ENCODE results near the gene PLSCR4.
A peak's percentile ranks its signal among the peaks of the same experiment; 100 is the strongest.
"Not testable (repeated sequence)": the region's sequence is repeated elsewhere in the genome, so short reads cannot be mapped to it uniquely, and the experiment has no call there.

Gene PLSCR4, protein sequence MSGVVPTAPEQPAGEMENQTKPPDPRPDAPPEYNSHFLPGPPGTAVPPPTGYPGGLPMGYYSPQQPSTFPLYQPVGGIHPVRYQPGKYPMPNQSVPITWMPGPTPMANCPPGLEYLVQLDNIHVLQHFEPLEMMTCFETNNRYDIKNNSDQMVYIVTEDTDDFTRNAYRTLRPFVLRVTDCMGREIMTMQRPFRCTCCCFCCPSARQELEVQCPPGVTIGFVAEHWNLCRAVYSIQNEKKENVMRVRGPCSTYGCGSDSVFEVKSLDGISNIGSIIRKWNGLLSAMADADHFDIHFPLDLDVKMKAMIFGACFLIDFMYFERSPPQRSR

DNA sequence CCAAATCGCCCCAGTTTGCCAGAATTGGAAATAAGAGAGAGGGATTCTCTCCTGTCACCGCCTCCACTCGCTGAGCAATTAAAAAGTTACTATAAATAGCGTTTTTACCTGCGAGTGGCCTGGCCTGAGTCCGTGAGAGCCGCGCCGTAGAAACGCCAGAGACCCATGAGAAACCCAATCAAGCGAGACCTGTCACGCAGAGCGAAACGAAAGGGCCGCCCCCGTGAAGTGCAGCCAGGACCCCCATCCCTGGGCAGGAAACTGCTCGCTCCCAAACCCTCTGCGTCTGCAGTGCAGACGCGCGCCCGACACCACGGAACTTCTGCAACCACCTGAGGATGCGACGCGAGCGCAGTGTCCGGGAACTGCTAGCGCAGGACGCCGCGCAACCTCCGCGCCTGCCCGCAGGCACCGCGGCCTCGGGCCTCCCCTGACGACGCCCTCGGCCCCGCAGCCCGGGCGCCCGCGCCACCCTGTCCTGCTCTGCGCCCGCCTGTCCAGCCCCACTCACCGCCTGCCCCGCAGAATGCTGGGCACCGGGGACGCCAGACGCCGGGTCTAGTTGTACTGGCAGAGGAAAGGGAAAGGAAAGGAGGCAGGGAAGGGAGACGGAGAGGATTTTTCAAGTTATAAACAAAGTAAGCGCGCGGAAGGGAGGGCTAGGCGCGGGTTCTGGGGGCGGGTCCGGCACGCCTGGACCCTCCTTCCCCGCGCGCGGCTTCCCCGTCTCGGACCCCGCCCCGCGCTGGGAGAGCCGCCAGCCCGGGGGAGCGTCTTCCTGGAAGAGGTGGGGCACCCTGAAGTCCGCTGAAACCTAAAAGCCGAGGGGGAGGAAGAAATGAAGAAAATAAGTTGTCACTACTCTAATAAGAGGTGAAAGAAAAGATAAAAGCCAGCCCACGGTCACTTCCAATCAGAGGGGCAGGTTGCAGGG, at the start of gene PLSCR4:
Gene PLSCR4, minus strand, starts transcription at position 657 of the 934 bp plus-strand sequence. CDS start 29,034 bp downstream, outside the sequence.
- Mint-ChIP-seq H3K27ac (no peak within 1 kb of the TSS), H3K27me3 (peaks cover 37% of the 10 kb centered on the region), H3K36me3 (no peaks in the 10 kb centered on the region), H3K9me3 (peaks cover 8% of the 10 kb centered on the region), H3K4me3 (peak within 1 kb of the TSS; percentile 74), H3K4me1 (peaks cover 5% of the 10 kb centered on the region)

DNA sequence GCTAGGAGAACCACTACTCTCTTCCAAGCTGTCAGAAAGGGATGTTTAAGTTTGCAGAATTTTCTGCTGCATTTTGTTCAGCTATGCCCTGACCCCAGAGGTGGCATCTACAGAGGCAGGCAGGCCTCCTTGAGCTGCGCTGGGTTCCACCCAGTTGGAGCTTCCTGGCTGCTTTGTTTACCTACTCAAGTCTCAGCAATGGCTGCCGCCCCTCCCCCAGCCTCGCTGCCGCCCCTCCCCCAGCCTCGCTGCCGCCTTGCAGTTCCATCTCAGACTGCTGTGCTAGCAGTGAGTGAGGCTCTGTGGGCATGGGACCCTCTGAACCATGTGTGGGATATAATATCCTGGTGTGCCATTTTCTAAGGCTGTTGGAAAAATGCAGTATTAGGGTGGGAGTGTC, 42.5 kb upstream of the PLSCR4 start:
- not testable (repeated sequence) for H3K9me3 Mint-ChIP-seq, H3K27ac Mint-ChIP-seq, H3K36me3 Mint-ChIP-seq, H3K4me1 Mint-ChIP-seq, H3K27me3 Mint-ChIP-seq, H3K4me3 Mint-ChIP-seq

DNA sequence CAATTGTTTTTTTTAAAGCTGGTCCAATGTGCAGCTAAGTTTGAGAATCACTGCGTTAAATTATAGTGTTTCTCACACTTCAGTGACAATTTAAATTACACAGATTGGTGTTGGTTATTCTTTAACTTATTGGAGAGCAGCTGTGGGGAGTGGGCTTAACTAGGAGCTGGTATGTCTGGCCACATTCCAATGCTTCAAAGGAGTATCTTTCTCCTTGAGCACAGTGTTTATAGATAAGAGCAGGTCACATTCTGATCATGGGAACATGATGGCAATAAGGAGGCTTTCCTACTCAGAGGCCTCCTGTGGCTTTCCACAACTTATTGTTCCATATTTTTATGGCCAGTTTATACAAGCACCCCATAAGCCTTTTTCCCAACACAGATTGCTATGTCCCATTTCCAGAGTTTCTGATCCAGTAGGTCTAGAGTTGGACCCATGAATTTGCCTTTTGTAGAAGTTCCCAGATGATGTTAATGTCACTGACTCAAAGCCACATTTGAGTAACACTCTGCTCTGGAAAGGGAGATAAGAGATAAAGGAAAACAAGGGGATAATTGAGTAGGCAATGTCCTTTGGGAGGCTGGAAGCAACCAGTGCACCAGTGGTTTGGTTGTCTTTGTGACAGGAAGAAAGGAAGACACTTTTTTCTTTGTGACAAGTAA, 33.0 kb upstream of the PLSCR4 start:
- H3K27ac Mint-ChIP-seq: no peak overlapping the region

DNA sequence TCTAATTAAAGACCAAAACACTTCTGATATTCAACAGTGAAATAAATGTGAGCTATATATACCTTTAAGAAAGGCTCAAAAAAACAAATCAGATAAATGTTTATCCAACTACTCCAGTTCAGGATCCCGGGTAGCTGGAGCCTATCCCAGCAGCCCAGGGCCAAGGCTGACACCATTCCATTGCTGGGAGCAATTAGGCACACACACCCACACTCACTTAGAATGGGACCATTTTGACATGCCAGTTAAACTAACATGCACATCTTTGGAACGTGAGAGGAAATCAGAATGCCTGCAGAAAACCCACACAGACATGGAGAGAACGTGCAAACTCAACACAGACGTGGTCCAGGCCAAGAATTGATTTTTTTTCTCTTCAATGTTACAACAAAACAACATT, 30.0 kb upstream of the PLSCR4 start:
- no peak overlapping the region for H3K27ac Mint-ChIP-seq

More for the DNA sequence above, 33.0 kb upstream of the PLSCR4 start:
- Mint-ChIP-seq H3K4me3 (no peak overlapping the region), H3K4me1 (no peaks in the 10 kb centered on the region), H3K9me3 (no peaks in the 10 kb centered on the region), H3K27me3 (peaks cover 1% of the 10 kb centered on the region), H3K36me3 (no peaks in the 10 kb centered on the region)

DNA sequence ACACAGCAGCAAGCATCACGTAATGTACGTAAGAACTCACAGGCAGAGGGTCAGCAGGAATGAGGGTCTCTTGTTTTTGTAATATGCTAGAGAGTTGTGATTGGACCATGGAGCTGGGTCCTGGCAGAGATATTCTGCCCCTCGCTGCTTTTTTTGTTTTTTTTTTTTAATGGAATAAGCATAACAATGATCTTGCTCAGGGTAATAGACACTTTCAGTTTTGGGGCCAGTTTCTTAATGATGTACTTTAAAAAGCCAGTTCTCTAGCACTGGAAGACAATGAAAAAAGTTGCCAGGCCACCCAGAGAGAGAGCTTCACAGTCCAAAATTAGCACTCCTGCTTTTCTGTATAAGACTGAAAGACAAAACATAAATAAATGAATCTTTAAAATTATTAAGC, 29.0 kb upstream of the PLSCR4 start:
- no peaks in the 10 kb centered on the region for H3K36me3 Mint-ChIP-seq
- H3K27me3 Mint-ChIP-seq: peaks cover 1% of the 10 kb centered on the region
- no peak overlapping the region for H3K27ac Mint-ChIP-seq
- H3K9me3 Mint-ChIP-seq: no peaks in the 10 kb centered on the region
- H3K4me1 Mint-ChIP-seq: no peaks in the 10 kb centered on the region
- no peak overlapping the region for H3K4me3 Mint-ChIP-seq

More for the DNA sequence above, 30.0 kb upstream of the PLSCR4 start:
- Mint-ChIP-seq H3K4me3 (no peak overlapping the region), H3K4me1 (no peaks in the 10 kb centered on the region), H3K36me3 (no peaks in the 10 kb centered on the region), H3K9me3 (no peaks in the 10 kb centered on the region), H3K27me3 (peaks cover 1% of the 10 kb centered on the region)

DNA sequence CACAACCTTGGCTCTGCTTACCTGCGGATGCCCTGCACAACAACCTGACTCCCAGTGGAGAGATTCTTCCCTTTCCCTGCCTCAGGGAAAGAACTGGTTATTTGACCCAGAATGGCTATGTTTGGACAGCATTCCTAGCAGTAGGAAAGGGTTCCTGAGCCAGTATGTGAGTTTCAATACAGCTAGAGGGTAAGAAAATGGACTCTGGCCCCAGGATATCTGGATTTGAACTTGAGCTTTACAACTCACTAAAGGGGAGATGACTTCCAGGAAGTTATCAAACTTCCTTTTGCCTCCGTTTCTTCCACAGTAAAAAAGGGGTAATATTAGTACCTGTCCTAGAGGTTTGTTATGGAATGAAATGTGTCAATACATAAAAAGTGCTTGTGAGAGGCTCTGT, 28.1 kb upstream of the PLSCR4 start:
- no peak overlapping the region for H3K27ac Mint-ChIP-seq
- H3K36me3 Mint-ChIP-seq: no peaks in the 10 kb centered on the region
- H3K4me1 Mint-ChIP-seq: no peaks in the 10 kb centered on the region
- peaks cover 3% of the 10 kb centered on the region for H3K27me3 Mint-ChIP-seq
- no peaks in the 10 kb centered on the region for H3K9me3 Mint-ChIP-seq
- no peak overlapping the region for H3K4me3 Mint-ChIP-seq

DNA sequence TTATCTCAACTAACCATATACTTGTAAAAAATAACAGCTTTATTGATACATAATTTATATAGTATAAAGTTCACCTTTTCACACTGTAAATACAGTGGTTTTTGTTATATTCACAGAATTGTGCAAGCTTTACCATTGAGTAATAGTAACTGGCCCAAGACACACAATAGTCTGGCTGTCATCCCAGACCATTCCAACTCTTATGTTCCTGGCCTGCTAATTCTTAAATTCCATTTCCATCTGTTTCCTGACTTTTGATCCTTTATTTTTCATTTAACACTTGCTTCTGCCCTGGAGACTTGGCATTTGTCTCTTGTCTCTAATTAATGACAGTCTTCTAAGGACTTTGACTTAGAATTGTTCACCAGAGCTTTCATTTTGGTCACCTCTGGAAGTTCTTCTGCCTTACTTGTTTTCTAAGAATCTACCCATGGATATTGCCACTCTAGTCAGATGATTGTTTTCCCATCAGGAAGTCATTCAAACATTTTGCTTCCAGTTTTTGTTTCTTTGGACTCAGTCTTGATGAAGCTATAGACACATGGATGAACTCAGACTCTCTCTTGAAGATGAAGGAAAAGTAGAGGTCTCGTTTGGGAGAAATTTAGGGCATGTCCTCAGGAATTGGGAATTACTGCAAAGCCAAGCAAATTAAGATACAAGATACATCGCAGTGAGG, 27.2 kb upstream of the PLSCR4 start:
- Mint-ChIP-seq H3K27ac (no peak overlapping the region), H3K27me3 (peaks cover 3% of the 10 kb centered on the region), H3K4me3 (no peak overlapping the region), H3K36me3 (no peaks in the 10 kb centered on the region), H3K4me1 (no peaks in the 10 kb centered on the region), H3K9me3 (no peaks in the 10 kb centered on the region)

DNA sequence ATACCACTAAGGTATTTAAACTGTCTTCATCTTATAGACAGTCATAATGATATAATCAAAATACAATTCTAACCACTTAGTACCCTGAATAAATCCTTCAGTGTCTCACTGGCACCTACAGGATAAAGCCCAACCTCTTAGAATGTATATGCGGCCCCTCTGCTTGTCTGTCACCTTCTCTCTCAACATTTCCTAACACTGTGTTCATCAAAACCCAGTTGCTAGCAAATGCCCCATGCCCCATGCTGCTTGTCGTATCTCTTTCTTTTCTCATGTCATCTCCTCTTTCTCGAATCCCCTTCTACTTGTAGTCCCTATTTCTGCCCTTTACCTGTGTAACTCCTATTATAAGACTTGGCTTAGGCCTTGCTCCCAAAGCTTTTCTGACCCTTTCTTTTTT, 24.6 kb upstream of the PLSCR4 start:
- Mint-ChIP-seq H3K27ac (no peak overlapping the region), H3K4me3 (no peak overlapping the region), H3K36me3 (no peaks in the 10 kb centered on the region), H3K9me3 (no peaks in the 10 kb centered on the region), H3K4me1 (no peaks in the 10 kb centered on the region), H3K27me3 (peaks cover 1% of the 10 kb centered on the region)

DNA sequence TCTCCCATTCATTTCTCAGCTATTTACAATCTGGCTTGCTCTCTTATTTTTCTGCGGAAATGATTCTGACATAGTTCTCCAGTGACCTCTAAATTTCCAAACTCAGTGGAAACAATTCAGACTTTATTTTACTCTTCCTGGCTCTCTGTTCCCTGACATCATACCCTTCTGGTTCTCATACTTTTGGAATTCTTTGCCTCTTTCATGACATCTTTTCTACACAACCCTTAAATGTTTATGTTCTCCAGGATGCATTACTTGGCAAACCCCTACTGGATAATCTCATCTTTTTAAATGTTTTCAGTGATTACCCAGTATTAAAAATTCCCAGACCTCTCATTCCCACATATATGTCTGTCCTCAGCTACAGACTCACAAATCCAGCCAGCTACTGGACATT, 23.9 kb upstream of the PLSCR4 start:
- Mint-ChIP-seq H3K4me1 (no peaks in the 10 kb centered on the region), H3K27ac (no peak overlapping the region), H3K27me3 (peaks cover 1% of the 10 kb centered on the region), H3K9me3 (no peaks in the 10 kb centered on the region), H3K4me3 (no peak overlapping the region), H3K36me3 (no peaks in the 10 kb centered on the region)

DNA sequence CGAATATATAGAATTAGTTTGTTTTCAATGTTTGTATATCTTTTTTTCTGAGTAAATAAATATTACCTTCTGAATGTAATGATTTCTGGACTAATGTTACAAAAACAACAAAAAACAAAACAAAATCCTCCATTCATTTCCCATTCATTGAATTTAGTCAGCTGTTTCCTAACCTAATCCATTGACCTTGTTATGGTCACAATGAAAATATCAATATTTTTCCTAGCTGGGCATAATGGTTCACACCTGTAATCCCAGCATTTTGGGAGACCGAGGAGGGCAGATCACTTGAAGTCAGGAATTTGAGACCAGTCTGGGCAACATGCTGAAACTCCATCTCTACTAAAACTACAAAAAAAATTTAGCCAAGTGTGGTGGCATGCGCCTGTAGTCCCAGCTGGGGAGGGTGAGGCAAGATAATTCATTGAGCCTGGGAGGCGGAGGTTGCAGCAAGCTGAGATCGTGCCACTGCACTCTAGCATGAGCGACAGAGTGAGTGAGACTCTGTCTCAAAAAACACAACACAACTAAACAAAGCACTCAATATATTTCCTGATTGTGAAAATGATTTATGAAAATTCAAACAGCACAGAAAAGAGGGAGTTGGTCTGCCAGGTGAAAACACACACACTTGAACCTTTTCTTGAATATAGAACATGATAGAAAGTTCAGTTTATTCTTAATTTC, 23.0 kb upstream of the PLSCR4 start:
- H3K4me3 Mint-ChIP-seq: no peak overlapping the region
- no peak overlapping the region for H3K27ac Mint-ChIP-seq
- no peaks in the 10 kb centered on the region for H3K4me1 Mint-ChIP-seq
- H3K9me3 Mint-ChIP-seq: no peaks in the 10 kb centered on the region
- H3K27me3 Mint-ChIP-seq: peaks cover 1% of the 10 kb centered on the region
- no peaks in the 10 kb centered on the region for H3K36me3 Mint-ChIP-seq

DNA sequence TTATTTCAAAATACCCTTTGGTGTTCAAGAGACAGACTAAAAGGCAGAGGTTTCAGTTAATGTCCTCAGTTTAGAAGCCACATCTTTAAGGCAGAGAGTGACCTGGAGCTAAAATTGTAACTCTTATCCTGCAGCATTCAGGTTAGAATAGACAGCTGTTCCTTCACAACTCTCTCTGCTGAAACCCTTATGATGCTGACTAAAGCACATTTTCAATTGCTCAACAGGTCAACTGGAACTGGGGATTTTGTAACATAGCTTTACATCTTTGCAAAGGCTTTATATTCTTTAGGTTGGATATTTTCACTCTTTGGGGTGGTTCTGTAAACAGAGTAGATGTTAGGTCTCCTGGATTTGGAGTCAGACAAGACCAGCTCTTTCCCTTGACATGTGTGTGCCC, 20.3 kb upstream of the PLSCR4 start:
- no peaks in the 10 kb centered on the region for H3K4me1 Mint-ChIP-seq
- H3K36me3 Mint-ChIP-seq: no peaks in the 10 kb centered on the region
- no peak overlapping the region for H3K4me3 Mint-ChIP-seq
- H3K27ac Mint-ChIP-seq: no peak overlapping the region
- no peaks in the 10 kb centered on the region for H3K9me3 Mint-ChIP-seq
- peaks cover 1% of the 10 kb centered on the region for H3K27me3 Mint-ChIP-seq

DNA sequence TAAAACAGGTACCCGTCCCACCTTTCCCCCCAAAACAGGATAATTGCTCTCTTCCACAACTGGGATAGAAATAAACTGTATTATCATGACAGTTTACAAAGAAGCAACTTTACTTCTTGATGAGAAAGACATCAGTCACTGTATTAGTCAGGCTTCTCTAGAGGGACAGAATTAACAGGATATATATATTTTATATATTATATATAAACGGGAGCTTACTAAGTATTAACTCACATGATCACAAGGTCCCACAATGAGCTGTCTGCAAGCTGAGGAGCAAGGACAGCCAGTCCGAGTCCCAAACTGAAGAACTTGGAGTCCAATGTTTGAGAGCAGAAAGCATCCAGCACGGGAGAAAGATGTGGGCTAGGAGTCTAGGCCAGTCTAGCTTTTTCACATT, 18.4 kb upstream of the PLSCR4 start:
- Mint-ChIP-seq H3K4me1 (no peaks in the 10 kb centered on the region), H3K27me3 (no peaks in the 10 kb centered on the region), H3K4me3 (no peak overlapping the region), H3K9me3 (no peaks in the 10 kb centered on the region), H3K27ac (no peak overlapping the region), H3K36me3 (no peaks in the 10 kb centered on the region)

DNA sequence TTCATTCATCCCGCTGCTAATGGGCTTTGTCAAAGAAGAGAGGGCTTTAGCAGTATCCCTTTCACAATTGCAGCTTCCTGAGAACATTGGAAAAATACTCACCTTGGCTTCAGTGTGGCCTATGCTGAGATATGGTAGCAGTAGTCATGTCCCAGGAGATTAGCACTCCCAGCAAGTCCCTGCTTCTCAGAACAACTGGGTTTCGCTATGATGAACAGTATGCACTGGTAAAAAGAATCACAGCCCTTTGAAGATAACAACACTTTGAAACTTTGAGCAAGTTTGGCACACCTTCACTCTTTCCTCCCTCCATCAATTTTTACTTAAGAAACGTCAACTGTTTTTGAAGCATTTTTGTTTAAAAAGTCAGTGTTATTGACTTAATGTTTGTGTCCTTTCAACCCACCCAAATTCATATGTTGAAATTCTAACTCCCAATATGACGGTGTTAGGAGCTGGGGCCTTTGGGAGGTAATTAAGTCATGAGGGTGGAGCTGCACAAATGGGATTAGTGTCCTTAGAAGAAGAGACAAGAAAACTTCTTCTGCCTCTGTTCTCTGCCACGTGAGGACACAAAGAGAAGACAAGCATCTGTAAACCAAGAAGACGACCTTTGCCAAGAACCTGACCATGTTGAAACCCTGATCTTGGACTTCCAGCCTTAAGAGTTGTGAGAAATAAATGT, 17.8 kb upstream of the PLSCR4 start:
- no peak overlapping the region for H3K27ac Mint-ChIP-seq
- H3K36me3 Mint-ChIP-seq: no peaks in the 10 kb centered on the region
- H3K4me3 Mint-ChIP-seq: no peak overlapping the region
- H3K27me3 Mint-ChIP-seq: peaks cover 1% of the 10 kb centered on the region
- no peaks in the 10 kb centered on the region for H3K4me1 Mint-ChIP-seq
- H3K9me3 Mint-ChIP-seq: no peaks in the 10 kb centered on the region

DNA sequence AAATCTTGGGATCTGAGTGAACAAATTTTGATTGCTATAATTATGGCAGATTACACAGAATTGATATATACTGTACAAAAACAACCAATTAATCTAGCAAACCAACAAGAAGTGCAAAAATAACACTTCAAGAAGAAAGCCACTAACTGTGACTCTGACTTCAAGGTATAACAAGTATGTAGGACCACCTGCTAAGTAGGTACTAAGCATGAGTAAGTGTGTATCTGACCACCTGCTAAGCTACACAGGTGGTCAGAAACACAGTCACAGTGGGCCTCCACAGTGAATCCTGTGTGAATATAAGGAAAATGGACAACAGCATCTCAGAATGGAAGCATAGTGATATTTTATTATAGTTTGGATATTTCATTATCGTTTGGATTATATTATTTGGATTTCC, 14.8 kb upstream of the PLSCR4 start:
- Mint-ChIP-seq H3K4me1 (no peaks in the 10 kb centered on the region), H3K27me3 (peaks cover 3% of the 10 kb centered on the region), H3K36me3 (no peaks in the 10 kb centered on the region), H3K27ac (no peak overlapping the region), H3K9me3 (no peaks in the 10 kb centered on the region), H3K4me3 (no peak overlapping the region)

Data from activated naive CD4-positive, alpha-beta T cell treated with anti-CD3 and anti-CD28 coated beads, Interleukin-2, amount 50 U/mL, for 24 hours (primary cell).